ENCODE results near the gene IL10RA.

- TF ChIP-seq CTCF (conservative IDR thresholded peaks at IDR 0.05; ENCODE audit: low read depth, low read length) (no peak), EZH2 (IDR thresholded peaks at IDR 0.05; ENCODE audit: low read length, unreplicated experiment) (no peak), EZH2phosphoT487 (IDR thresholded peaks at IDR 0.05; ENCODE audit: borderline replicate concordance, low read length) (no peak)
Measured at GRCh38 chr11:118016104-118016503, 29.9 kb downstream of the IL10RA start.
